ENCODE results near the gene RCN1.
"Not testable (repeated sequence)": the region's sequence is repeated elsewhere in the genome, so short reads cannot be mapped to it uniquely, and the experiment has no call there.

Gene RCN1

DNA sequence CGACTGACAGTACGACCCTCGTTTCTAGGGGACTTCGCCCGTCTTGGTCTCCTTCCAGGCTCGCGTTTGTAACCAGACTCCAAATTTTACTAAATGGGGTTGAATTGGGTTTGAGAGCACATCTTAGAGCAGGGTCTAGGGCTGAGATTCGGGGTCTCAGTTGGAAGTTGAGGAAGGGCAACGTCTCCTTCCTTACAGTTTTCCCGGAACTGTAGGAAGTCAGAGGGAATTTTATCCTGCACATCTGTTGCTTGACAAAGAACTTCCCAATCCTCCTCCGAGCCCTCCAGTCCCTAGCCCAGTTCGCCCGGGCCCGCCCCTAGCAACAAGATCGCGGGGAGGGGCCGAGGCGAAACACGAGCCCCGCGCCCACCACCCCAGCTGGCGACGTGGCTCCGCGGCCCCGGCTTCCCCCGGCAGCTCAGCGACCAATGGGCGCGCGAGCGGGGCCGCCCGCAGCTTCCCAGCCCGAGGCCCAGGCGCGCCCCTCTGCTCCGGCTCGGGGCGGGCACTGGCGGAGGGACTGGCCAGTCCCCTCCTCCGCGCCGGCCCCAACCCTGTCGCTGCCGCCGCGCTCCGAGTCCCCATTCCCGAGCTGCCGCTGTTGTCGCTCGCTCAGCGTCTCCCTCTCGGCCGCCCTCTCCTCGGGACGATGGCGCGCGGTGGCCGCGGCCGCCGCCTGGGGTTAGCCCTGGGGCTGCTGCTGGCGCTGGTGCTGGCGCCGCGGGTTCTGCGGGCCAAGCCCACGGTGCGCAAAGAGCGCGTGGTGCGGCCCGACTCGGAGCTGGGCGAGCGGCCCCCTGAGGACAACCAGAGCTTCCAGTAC lies at the start of gene RCN1:
Gene RCN1, plus strand, starts transcription at position 530 of the 826 bp plus-strand sequence. Its CDS starts 123 bp downstream, at position 653.
- DNase-seq (ENCODE audit: low spot score), result peak; percentile 64

DNA sequence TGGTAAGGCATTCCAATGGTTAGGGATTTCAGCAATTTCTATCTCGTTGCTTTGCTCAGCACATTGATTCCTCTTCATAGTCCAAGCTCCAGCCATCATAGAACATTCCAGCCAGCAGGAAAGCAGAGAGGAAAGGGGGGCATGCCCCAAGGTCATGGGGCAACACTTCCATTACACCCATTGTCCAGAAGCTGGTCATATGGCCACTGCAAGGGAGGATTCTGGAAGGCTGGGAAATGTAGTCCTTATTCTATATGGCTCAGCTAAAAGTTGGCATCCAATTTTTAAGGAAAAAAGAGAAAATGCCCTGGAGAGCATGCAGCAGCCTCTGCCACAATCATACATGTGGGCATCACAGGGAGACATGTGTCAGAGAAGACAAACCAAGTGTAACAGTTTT lies 47.1 kb upstream of the RCN1 start:
- no peak for DNase-seq (ENCODE audit: low spot score)

DNA sequence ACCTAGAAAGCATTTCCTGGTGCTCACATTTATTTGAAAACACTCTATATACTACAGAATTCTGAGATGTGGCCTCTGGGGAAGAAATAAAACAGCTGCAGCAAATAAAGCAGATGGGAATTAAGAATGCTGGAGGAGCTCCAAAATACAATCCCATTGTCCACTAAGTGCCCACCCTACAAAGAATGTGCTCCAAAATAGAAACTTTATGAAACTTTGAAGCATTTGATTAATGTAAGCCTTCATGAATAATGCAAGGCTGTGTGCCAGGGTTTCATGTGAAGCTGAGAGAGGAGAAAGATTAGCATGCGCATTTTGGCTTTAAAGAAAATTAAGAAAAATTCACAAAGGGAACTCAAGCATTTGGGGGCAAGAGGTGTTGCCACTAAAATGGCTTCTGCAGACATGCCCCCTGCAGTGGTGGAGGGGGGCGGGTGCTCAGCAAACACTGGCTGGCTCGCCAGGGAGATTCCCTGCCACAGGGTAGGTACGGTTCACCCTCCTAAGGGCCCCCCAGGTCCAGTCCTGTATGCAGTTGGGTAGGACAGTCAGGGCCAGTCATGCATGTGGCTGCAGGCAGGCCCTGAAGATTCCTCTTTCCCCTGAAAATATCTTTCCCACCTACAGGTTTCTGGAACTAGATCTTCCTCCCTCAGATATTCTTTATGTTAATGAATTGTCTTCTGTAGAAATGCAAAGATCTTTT lies 46.6 kb upstream of the RCN1 start:
- DNase-seq (ENCODE audit: low spot score), result no peak

DNA sequence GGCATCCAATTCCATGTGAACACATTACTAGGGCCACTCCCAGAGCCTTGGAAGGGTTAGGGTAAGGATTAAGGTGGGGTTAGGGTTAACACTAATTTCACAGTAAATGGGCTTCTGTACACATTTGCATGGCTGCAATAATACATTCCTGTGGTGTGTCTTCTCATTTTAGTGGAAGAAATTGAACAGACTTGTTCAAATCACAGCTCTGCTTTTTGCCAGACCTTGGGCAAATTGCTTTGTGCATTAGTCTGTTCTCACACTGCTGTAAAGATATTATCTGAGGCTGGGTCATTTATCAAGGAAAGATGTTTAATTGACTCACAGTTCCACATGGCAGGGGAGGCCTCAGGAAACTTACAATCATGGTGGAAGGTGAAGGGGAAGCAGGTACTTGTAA lies 45.4 kb upstream of the RCN1 start:
- DNase-seq (ENCODE audit: low spot score), result no peak

DNA sequence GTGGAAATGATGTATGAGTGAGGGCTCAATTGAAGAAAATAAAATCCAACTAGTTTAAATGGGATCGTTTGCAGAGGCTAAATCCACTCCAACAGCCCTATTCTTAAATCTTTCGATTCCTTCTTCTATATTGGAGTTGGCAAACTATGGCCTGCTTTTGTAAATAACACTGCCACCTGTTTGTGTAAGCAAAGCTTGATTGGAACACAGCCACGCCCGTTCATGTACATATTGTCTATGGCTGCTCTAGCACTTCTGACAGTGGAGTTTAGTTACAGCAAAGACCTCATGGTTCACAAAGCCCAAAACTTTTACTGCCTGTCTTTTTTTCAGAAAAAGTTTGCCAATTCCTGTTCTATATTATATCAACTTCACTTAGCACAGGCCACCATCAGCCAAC lies 40.6 kb upstream of the RCN1 start:
- DNase-seq (ENCODE audit: low spot score), result no peak

DNA sequence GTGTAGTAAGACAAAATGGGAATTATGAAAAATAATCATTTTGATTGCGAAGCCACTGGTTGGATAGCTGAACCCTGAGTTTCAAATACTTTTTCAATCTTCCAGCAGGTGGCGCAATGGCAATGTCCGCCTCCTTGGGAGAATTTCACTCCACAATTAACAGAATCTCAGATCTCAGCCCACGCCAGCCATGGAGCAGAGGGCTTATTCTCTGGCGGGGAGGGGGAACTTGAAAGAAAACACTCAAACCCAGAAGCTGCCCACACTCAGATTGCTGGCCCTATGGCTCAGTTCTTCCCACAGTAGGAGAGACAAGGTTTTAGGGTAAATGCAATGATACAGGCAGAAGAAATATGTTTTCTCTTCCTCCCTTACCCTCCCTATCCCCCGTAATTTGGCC lies 38.7 kb upstream of the RCN1 start:
- peak; percentile 81 for DNase-seq (ENCODE audit: low spot score)

DNA sequence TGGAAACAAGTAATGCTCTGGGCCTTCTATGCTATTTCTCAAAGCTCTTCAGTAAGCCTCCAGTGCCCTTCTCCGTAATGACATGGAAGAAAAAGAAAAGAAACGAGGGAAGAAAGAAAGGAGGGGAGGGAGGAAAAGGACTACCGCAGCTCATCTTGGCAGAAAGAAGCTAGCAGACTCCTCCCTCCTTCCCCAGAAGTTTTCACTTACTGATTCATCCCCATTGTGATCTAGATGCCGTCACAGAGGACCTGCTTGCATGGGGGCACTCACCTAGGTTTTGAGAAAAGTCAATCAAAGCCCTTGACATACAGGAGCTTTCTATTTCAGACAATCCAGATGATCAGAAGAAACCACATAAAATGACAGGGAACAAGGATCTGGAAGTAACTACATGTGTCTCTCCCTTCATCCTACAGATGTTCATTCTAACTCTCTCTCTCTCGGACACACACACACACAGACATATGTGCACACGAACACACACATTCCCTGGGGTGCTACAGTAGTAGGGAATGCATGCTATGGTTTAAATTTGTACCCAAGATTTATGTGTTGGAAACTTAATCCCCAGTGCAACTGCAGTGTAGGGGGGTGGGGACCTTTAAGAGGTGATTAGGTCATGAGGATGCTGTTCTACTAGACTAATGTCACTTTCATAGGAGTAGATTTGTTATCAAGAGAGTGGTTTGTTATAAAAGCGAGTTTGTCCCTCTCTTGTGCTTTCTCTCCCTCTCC lies 37.6 kb upstream of the RCN1 start:
- DNase-seq (ENCODE audit: low spot score), result no peak

DNA sequence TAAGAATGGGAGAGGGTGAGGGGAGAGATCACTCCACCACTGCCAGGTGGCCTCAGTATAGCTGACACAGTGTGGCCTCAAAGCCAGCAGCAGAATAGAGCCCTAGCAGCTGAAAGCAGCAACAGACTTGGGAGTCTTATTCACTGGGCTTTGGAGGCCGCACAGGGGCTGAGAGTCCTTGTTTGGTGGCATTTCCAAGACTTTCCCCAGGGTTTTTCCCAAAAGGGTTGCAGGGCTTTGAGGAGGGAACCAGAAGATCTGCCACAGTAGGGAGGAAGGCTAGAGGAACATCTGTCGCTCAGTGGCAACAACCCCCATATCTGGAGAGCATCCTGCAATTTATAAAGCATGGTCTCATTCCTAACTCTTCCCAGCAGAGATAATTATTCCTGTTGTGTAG lies 35.0 kb upstream of the RCN1 start:
- no peak for DNase-seq (ENCODE audit: low spot score)

DNA sequence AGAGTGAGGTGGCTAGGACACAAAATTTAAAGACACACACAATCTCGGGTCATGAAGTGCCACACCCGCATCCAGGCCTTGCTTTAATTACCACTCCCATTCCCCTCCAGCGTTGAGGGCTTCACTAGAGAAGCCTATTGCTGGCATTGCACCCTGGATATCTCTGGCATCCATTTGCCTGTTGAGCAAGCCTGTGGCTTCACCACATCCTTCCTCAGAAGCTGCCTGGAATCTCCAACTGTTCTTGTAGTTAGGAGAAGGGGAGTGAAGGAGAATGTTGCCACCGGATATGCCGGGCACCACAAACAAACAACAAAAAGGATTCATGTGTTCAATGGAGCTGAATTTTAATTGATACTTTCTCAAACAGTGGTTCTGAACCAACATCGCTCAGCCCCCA lies 34.4 kb upstream of the RCN1 start:
- no peak for DNase-seq (ENCODE audit: low spot score)

DNA sequence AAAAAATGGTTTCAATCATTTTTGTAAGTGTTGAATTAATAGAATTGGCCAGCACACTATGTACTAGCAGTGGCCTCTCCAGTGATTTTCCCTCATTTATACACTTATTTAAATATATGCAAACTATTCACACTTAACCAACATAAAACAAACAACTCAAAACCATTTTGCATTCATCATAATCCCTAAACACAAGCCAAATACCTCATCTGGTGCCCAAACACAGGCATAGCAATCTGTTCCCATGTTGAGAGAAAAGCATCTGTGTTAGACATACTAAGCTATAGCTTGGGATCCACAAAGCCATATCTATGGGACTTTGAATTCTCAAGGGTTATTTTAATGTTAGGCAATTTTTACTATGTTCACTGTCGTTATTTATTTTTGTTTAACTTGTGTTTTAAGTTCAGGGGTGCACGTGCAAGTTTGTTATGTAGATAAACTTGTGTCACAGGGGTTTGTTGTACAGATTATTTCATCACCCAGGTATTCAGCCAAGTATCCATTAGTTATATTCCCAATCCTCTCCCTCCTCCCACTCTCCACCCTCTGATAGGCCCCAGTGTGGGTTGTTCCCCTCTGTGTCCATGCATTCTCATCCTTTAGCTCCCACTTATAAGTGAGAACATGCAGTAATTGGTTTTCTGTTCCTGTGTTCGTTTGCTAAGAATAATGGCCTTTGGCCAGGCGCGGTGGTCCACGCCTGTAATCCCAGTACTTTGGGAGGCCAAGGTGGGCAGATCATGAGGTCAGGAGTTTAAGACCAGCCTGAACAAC lies 31.0 kb upstream of the RCN1 start:
- peak; percentile 15 for DNase-seq (ENCODE audit: low spot score)

DNA sequence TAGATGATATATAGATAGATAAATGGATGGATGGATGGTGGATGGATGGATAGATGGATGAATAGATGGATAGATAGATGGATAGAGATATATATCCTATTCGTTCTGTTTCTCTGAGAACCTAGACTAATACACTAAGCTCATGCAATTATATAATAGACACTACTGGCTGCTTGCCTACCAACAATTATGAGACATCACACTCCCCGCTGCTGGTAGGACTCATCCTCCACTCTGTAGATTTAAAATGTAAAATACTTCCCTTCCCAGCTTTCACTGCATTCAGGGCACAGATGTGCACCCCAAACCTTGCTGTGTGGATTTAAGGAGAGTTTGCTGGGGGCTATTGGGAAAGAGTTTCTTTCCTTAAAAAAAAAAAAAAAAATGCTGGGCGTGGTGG lies 28.3 kb upstream of the RCN1 start:
- peak; percentile 29 for DNase-seq (ENCODE audit: low spot score)

DNA sequence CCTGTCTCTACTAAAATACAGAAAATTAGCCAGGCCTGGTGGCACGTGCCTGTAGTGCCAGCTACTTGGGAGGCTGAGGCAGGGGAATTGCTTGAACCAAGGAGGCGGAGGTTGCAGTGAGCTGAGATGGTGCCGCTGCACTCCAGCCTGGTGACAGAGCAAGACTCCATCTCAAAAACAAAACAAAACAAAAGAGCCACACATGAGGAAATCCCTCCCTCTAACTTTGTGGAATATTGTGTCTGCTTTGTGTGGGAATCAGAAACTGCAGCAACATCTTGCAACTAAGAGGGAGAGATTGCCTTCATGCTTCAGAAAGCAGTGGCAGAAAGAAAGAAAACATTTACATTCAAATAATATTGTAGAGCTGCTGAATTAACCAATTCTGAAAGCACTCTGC lies 27.8 kb upstream of the RCN1 start:
- not testable (repeated sequence) for DNase-seq (ENCODE audit: low spot score)

DNA sequence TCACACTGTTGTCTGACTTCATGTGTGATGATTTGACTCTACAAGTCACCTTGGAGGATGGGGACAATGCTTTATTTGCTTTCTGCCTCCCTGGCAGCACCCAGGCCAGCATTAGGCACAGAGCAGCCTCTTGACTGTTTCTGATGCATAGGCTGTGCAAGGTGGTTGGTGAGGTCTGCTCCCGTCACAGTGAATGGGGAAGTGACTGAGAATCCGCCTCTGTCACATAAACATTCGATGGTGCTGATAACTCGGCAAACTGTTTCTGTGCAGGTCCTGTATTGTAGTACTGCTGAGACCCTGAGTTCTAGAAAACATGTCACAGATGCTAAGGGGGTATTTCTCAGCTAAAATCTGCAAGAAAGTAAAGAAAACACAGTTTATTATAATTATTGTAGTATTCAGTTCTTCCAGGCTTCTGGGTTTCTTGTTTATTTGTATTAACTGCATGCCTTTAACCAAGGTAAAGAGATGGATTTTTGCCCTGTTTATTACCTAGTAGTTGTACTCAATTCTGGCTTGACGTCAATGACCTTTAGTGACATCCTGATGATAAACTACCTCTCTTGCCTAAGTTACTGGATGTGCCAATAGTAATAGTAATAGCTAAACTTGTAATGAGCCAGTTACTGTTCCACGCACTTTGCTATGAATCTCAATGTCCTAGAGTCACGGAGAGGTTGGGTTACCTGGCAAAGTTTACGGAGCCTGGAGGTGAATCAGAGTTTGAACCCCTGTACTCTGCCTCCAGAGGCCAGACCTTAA lies 24.8 kb upstream of the RCN1 start:
- DNase-seq (ENCODE audit: low spot score), result no peak

DNA sequence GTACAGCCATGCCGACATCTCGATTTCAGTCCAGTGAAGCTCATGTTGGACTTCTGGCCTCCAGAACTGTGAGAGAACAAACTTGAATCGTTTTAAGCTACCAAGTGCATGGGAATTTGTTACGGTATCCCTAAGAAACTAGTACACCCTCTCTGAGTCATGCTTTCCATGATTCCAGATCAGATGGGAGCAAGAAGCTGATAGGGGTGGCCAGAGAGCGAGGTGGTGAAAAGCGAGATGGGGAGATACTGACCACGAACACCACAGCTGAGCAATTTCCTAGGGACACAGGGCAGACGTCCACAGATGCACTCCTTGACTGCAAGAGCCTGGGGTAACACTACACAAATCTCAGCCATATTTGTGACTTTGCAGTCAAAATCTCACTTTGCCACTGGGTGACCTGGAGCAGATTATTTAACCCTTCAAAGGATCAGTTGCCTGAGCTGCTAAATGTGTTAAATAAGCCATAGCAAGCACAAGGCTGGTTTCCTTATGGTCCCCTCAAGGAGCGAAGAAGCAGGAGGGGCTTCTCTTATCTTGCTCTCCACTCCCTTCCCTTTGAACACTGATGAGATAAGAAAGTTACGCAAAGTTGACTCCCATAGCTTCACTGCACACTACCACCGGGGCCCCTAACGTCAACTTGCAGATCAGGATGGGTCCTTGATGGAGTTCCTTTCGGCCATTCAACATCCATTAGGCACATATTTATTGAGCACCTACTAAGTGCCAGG lies 22.6 kb upstream of the RCN1 start:
- DNase-seq (ENCODE audit: low spot score), result no peak

DNA sequence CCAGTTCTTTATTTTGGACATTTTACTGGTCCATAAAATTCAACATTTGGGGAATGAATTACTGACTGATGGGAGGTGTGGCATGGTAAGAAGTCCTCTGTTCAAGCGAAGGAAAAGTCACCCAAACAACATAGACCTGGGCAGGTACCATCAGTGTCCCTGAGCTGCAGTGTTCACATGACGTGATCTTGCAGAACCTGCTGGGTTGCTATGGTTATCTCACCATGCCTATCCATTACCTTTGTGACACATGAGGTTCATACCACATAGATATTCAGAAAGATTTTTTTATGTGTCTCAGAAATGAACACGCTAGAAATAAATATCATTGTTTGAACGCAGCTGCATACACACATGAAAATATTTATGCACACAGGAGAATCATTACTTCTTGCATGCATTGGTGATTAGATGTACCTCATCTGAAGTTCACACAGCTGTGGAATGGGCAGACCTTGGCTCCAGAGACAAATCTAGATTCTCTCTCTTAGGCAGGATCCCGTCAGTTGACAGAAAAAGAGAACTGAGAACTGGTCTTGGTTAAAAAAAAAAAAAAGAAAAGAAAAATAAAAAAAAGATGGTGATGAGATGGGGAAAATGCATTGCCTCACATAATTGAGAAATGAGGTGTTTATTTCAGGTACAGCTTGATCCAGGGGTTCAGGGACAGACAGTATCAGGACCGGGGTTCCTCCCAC lies 21.4 kb upstream of the RCN1 start:
- DNase-seq (ENCODE audit: low spot score), result no peak

DNA sequence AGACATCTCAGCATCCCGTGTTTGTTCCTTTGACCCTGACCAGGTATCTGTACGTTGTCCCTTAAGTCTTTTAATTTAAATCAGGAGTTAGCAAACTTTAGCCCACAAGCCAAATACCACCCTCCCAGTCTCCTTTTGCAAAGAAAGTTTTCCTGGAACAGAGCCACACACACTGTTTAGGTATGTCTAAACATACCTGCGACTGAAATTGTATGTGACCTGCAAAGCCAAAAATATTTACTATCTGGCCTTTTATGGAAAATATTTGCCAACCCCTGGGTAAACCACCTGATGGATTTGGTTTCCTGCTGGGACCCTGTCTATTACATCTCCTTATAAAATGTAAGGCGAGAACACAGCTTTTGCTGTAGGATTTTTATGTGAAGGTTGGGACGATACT lies 20.2 kb upstream of the RCN1 start:
- no peak for DNase-seq (ENCODE audit: low spot score)

DNA sequence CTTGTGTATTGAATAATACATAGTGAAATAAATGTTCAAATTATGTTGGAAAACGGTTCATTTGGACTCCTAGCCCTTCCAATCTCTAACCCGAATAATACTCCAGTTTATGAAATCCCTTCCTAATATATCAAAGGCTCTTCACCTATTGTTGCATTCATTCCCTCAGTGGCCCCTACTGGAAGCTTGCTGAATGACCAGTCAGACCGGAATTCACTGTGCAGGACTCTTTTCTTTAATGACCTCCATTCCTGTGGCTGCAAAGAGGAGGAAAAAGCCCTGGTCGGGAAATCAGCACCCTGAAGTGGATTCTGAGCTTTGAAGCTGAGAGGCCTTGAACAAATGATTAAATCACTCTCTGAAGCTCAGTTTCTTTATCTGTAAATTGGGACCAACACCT lies 19.1 kb upstream of the RCN1 start:
- DNase-seq (ENCODE audit: low spot score), result no peak

DNA sequence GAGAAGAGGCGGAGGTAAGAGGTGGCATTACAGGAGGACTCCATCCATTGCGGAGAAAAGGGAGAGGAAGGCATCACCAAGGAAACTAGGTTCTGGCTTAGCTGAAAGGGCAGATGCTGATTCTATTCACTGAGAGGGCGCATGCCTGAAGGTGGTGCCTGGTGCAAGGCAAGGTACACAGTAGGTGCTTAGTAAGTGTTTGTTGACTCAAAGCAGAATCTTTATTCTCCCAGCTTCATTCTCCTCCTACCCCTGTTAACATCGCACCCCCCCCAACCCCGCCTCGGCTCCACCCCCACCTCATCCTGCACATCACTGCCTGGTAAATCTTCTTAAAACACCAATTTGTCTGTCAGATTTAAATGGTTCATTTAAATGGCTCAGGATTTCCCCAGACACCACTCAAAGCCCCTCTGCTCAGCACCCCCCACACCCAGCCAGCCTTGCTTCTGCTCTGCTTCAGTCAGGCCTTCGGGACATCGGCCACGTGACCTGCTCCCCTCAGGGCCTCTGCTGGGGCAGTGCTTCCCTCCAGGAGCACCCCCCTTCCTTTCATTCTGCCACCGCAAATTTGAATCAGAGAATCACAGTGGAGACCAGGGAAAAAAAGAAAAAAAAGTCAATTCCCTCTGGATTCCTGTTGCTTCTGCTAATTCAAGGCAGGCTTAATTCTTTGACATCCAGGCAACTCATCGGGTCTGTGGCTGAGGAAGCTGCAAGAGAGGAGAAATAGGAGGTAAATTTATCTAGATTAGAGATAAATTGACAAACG lies 17.8 kb upstream of the RCN1 start:
- no peak for DNase-seq (ENCODE audit: low spot score)

DNA sequence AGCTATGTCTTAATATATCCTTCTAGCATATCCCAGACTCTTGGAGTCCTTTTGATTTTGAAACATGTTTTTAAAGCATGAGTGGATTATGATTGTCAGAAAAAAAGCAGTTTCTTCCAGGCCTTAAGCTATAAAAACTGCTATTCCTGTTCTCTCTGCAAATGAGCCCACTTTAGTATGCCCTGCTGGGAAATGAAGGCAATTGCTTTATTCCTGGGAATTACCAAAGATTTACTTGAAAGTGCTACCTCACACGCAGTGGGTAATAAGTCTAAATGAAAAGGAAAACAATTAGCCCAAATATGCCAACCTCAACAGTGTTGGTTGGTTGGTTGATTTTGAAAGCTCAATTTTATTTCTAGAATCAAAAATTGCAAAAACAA lies 17.2 kb upstream of the RCN1 start:
- no peak for DNase-seq (ENCODE audit: low spot score)

All from Ammon's horn (tissue), 1 donor.